Liver (tissue), 9 donors: Measurements from ENCODE around the gene ZNF232. TPM values are rescaled to one million over a fixed set of nuclear protein-coding genes. Genes with fewer than 3 reads are reported as not detected.
A peak's percentile ranks its signal among the peaks of the same experiment; 100 is the strongest.

Experiments
- DNase-seq: peaks from one replicate; pipeline ENCODE4 v3.0.0-alpha.2; 2017; ENCODE audit warnings: low spot score
- H3K27ac ChIP-seq, 2 donors: one replicate each; pipeline ENCODE4 v1.7.0; 2013; ENCODE audit warnings: inconsistent platforms in 2 of 2, low read length in 2 of 2, control low read depth in 1 of 2, low read depth in 1 of 2, mild to moderate bottlenecking in 1 of 2
- H3K27me3 ChIP-seq, 4 donors: one replicate each; pipeline versions ENCODE4 v1.6.1 to v1.7.0; 2013; ENCODE audit warnings: low read length in 3 of 4, inconsistent platforms in 1 of 4, mild to moderate bottlenecking in 1 of 4, moderate library complexity in 1 of 4; ENCODE audit not compliant: control insufficient read depth in 4 of 4, insufficient read depth in 4 of 4
- H3K36me3 ChIP-seq, 4 donors: one replicate each; pipeline versions ENCODE4 v1.6.1 to v1.7.0; 2013; ENCODE audit warnings: low read length in 3 of 4, mild to moderate bottlenecking in 3 of 4, low read depth in 1 of 4, moderate library complexity in 1 of 4; ENCODE audit not compliant: control insufficient read depth in 4 of 4, insufficient read depth in 3 of 4
- H3K4me1 ChIP-seq, 4 donors: one replicate each; pipeline versions ENCODE4 v1.6.1 to v1.7.0; 2013; ENCODE audit warnings: low read length in 3 of 4, mild to moderate bottlenecking in 3 of 4, moderate library complexity in 1 of 4; ENCODE audit not compliant: control insufficient read depth in 4 of 4, insufficient read depth in 4 of 4
- H3K4me3 ChIP-seq, 3 donors: one replicate each; pipeline versions ENCODE4 v1.6.1 to v1.7.0; 2013; ENCODE audit warnings: low read length in 3 of 3, control low read depth in 1 of 3, low read depth in 1 of 3, mild to moderate bottlenecking in 1 of 3
- H3K9ac ChIP-seq, 2 donors: one replicate each; pipeline ENCODE4 v1.7.0; 2013; ENCODE audit warnings: low read length in 2 of 2, mild to moderate bottlenecking in 2 of 2, moderate library complexity in 2 of 2, control low read depth in 1 of 2, low read depth in 1 of 2
- H3K9me3 ChIP-seq, 4 donors: one replicate each; pipeline versions ENCODE4 v1.6.1 to v1.7.0; 2013; ENCODE audit warnings: low read length in 3 of 4; ENCODE audit not compliant: control insufficient read depth in 4 of 4
- ATF3 ChIP-seq: IDR thresholded peaks from 2 replicates; pipeline ENCODE4 v1.6.1; 2016; ENCODE audit warnings: antibody characterized with exemption
- EGR1 ChIP-seq, 2 donors: IDR thresholded peaks; 2 replicates each; pipeline ENCODE4 v1.6.1; 2016 to 2018; ENCODE audit warnings: antibody characterized with exemption in 2 of 2, low read depth in 2 of 2
- FOXA1 ChIP-seq: IDR thresholded peaks from 2 replicates; pipeline ENCODE4 v1.6.1; 2016; ENCODE audit warnings: antibody characterized with exemption
- FOXA2 ChIP-seq: IDR thresholded peaks from 2 replicates; pipeline ENCODE4 v1.6.1; 2016; ENCODE audit warnings: antibody characterized with exemption
- GABPA ChIP-seq, 2 donors: IDR thresholded peaks in 1 of 2; conservative IDR thresholded peaks in 1 of 2; 2 replicates each; pipeline ENCODE4 v1.6.1; 2016; ENCODE audit warnings: antibody characterized with exemption in 2 of 2, mild to moderate bottlenecking in 1 of 2, moderate library complexity in 1 of 2
- HNF4A ChIP-seq, 2 donors: conservative IDR thresholded peaks; 2 replicates each; pipeline ENCODE4 v1.6.1; 2016; ENCODE audit warnings: antibody characterized with exemption in 2 of 2, mild to moderate bottlenecking in 2 of 2
- JUND ChIP-seq, 2 donors: IDR thresholded peaks; 2 replicates each; pipeline ENCODE4 v1.6.1; 2016; ENCODE audit warnings: antibody characterized with exemption in 2 of 2
- NR2F2 ChIP-seq: IDR thresholded peaks from 2 replicates; pipeline ENCODE4 v1.6.1; 2016; ENCODE audit warnings: antibody characterized with exemption
- RAD21 ChIP-seq, 2 donors: IDR thresholded peaks; 2 replicates each; pipeline ENCODE4 v1.6.1; 2016; ENCODE audit warnings: antibody characterized with exemption in 2 of 2, mild to moderate bottlenecking in 2 of 2
- REST ChIP-seq: IDR thresholded peaks from 2 replicates; pipeline ENCODE4 v1.6.1; 2016; ENCODE audit warnings: antibody characterized with exemption, mild to moderate bottlenecking
- RXRA ChIP-seq, 2 donors: IDR thresholded peaks; 2 replicates each; pipeline ENCODE4 v1.6.1; 2017 to 2018; ENCODE audit warnings: antibody characterized with exemption in 2 of 2, mild to moderate bottlenecking in 1 of 2
- SP1 ChIP-seq: IDR thresholded peaks from 2 replicates; pipeline ENCODE4 v1.6.1; 2018; ENCODE audit warnings: antibody characterized with exemption, mild to moderate bottlenecking
- TAF1 ChIP-seq: conservative IDR thresholded peaks from 2 replicates; pipeline ENCODE4 v1.6.1; 2016; ENCODE audit warnings: antibody characterized with exemption, mild to moderate bottlenecking
- WGBS: extraction: QIAGEN DNeasy Blood & Tissue Kit; methylation state at CpG from one replicate; pipeline ENCODE4 v1.1.7; 2013; 5-methylcytosine and 5-hydroxymethylcytosine counted together
- polyA plus RNA-seq, 2 donors: library from polyadenylated mRNA; stranded (reverse) in 1 of 2; unstranded in 1 of 2; fragments of 200-250 nt in 1 of 2; fragments of >200 nt in 1 of 2; fragmentation: Nextera tagmentation in 1 of 2; extraction: Ambion mirVana in 1 of 2; gene quantifications; one replicate each; pipeline versions ENCODE4 v1.2.1 to v1.2.3, GENCODE V29; 2013 to 2015
- total RNA-seq, 2 donors: library from RNA; depleted of rRNA; stranded (reverse); fragments of >200 nt; gene quantifications; one replicate each; pipeline ENCODE4 v1.2.3, GENCODE V29; 2014
- TF ChIP-seq, protein P1 (sequence below): IDR thresholded peaks from 2 replicates; pipeline ENCODE4 v1.6.1; 2016; ENCODE audit warnings: antibody characterized with exemption
- TF ChIP-seq, protein P2 (sequence below): fragments of 150-350 bp; IDR thresholded peaks from 2 replicates; pipeline ENCODE4 v1.5.1; 2017; ENCODE audit warnings: improper control_type of control experiment, low read depth, low read length; ENCODE audit not compliant: missing input control
- donor health status: healthy.
- donor health status: healthy.
- donor health status: healthy.
- donor health status: healthy.
- donor health status: healthy.

Gene ZNF232
- total and polyA plus RNA-seq, 4 donors: 2.5 to 4.0 (median 3.0) TPM

DNA sequence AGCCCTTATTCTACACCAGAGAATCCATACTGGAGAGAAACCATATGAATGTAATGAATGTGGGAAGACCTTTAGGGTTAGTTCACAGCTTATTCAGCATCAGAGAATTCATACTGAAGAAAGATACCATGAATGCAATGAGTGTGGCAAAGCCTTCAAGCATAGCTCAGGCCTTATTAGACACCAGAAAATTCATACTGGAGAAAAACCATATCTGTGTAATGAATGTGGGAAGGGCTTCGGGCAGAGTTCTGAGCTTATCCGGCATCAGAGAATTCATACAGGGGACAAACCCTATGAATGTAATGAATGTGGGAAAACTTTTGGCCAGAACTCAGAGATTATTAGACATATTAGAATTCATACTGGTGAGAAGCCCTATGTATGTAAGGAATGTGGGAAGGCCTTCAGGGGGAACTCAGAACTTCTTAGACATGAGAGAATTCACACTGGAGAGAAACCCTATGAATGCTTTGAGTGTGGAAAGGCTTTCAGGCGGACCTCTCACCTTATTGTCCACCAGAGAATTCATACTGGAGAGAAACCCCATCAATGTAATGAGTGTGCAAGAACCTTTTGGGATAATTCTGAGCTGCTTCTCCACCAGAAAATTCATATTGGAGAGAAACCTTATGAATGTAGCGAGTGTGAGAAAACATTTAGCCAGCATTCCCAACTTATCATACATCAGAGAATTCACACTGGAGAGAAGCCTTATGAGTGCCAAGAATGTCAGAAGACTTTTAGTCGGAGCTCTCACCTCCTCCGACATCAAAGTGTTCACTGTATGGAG, 19.3 kb downstream of the ZNF232 start:
- Histone ChIP-seq H3K27ac (no peak overlapping the region), H3K4me3 (peak overlapping the region in 1 of 3 donors; percentile 14), H3K36me3 (peaks cover 0 to 23% (median 16%) of the 10 kb centered on the region in 4 donors), H3K4me1 (no peaks in the 10 kb centered on the region), H3K9me3 (peaks cover 51 to 90% (median 70%) of the 10 kb centered on the region in 4 donors), H3K27me3 (peaks cover 0 to 5% (median 0%) of the 10 kb centered on the region in 4 donors), H3K9ac (no peak overlapping the region)
- no peak for DNase-seq
- no peak for TF ChIP-seq GABPA (IDR thresholded peaks at IDR 0.05 in 1 of 2, conservative IDR thresholded peaks at IDR 0.05 in 1 of 2)
- no peak for TF ChIP-seq JUND (IDR thresholded peaks at IDR 0.05)
- no peak for TF ChIP-seq HNF4A (conservative IDR thresholded peaks at IDR 0.05)
- TF ChIP-seq, protein P1, sequence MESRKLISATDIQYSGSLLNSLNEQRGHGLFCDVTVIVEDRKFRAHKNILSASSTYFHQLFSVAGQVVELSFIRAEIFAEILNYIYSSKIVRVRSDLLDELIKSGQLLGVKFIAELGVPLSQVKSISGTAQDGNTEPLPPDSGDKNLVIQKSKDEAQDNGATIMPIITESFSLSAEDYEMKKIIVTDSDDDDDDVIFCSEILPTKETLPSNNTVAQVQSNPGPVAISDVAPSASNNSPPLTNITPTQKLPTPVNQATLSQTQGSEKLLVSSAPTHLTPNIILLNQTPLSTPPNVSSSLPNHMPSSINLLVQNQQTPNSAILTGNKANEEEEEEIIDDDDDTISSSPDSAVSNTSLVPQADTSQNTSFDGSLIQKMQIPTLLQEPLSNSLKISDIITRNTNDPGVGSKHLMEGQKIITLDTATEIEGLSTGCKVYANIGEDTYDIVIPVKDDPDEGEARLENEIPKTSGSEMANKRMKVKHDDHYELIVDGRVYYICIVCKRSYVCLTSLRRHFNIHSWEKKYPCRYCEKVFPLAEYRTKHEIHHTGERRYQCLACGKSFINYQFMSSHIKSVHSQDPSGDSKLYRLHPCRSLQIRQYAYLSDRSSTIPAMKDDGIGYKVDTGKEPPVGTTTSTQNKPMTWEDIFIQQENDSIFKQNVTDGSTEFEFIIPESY: no peak
- TF ChIP-seq, protein P2, sequence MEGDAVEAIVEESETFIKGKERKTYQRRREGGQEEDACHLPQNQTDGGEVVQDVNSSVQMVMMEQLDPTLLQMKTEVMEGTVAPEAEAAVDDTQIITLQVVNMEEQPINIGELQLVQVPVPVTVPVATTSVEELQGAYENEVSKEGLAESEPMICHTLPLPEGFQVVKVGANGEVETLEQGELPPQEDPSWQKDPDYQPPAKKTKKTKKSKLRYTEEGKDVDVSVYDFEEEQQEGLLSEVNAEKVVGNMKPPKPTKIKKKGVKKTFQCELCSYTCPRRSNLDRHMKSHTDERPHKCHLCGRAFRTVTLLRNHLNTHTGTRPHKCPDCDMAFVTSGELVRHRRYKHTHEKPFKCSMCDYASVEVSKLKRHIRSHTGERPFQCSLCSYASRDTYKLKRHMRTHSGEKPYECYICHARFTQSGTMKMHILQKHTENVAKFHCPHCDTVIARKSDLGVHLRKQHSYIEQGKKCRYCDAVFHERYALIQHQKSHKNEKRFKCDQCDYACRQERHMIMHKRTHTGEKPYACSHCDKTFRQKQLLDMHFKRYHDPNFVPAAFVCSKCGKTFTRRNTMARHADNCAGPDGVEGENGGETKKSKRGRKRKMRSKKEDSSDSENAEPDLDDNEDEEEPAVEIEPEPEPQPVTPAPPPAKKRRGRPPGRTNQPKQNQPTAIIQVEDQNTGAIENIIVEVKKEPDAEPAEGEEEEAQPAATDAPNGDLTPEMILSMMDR: no peak
- no peak for TF ChIP-seq TAF1
- no peak for TF ChIP-seq FOXA1
- no peak for TF ChIP-seq RXRA (IDR thresholded peaks at IDR 0.05)
- no peak for TF ChIP-seq EGR1 (IDR thresholded peaks at IDR 0.05; ENCODE audit: low read depth in 2 of 2)
- TF ChIP-seq NR2F2: no peak
- no peak for TF ChIP-seq REST
- no peak for TF ChIP-seq ATF3
- no peak for TF ChIP-seq RAD21 (IDR thresholded peaks at IDR 0.05)
- TF ChIP-seq SP1: no peak
- no peak for TF ChIP-seq FOXA2
- 96% methylated on average over 6 of the region's 6 CpGs for WGBS
